GM12878 (cell line): ENCODE data around the gene CAB39. TPM values are rescaled to one million over a fixed set of nuclear protein-coding genes. Genes with fewer than 3 reads are reported as not detected.
A peak's percentile ranks its signal among the peaks of the same experiment; 100 is the strongest.

Experiments
- ATAC-seq: fragments of 200-7000 bp; cut with Tn5 transposase; 3 replicates; pipeline ENCODE4 v1.9.1; 2020; ENCODE audit warnings: mild to moderate bottlenecking, moderate library complexity
- BruUV-seq: library from RNA; stranded (reverse); fragments of 400-500 nt; replicated peaks from 2 replicates; lab custom pipeline; 2021; lab: Mats Ljungman, UMichigan
- CTCF ChIA-PET: fragments of 300-600 bp; sonication (Branson Sonifier 250); formaldehyde crosslinking; extraction: SDS; loops from one replicate; lab custom pipeline; 2021; ENCODE audit warnings: inconsistent platforms; lab: Yijun Ruan, JAX
- POLR2A ChIA-PET: fragments of 350-600 bp; formaldehyde crosslinking; extraction: SDS; loops from one replicate; lab custom pipeline; 2021; ENCODE audit warnings: inconsistent platforms; lab: Charles Lee
- RAD21 ChIA-PET: fragments of 300-600 bp; sonication (Branson Sonifier 250); formaldehyde crosslinking; loops from one replicate; lab custom pipeline; 2023; ENCODE audit warnings: antibody characterized with exemption; ENCODE audit not compliant: unreplicated experiment; lab: Charles Lee
- SMC1A ChIA-PET: fragments of 300-600 bp; sonication (Branson Sonifier 250); formaldehyde crosslinking; loops from one replicate; lab custom pipeline; 2023; ENCODE audit not compliant: unreplicated experiment, uncharacterized antibody; lab: Charles Lee
- DNase-seq: peaks from one replicate; pipeline ENCODE4 v3.0.0-alpha.2; 2011; ENCODE audit warnings: low read depth, low spot score
- FAIRE-seq: peaks from 3 replicates; lab custom pipeline; 2011; peaks lifted over from hg19 to GRCh38; lab: Jason Lieb, UNC
- H2AFZ ChIP-seq: 2 replicates; pipeline ENCODE4 v1.6.0; 2011; ENCODE audit warnings: low read depth, low read length, control low read depth; ENCODE audit not compliant: control insufficient read depth
- H3K27ac ChIP-seq: 2 replicates; pipeline ENCODE4 v1.5.1; 2011; ENCODE audit warnings: control low read depth; ENCODE audit not compliant: control insufficient read depth, insufficient read depth
- H3K27me3 ChIP-seq, 2 experiments: replicated peaks in 1 of 2; 2 replicates each; pipeline versions ENCODE4 v1.6.0 to v1.6.1; 2011; ENCODE audit warnings: low read length in 1 of 2; ENCODE audit not compliant: control insufficient read depth in 2 of 2, insufficient read depth in 2 of 2
- H3K36me3 ChIP-seq, 2 experiments: 2 replicates each; pipeline ENCODE4 v1.5.1; 2011; ENCODE audit warnings: low read length in 1 of 2; ENCODE audit not compliant: control insufficient read depth in 2 of 2, insufficient read depth in 2 of 2
- H3K4me1 ChIP-seq: 2 replicates; pipeline ENCODE4 v1.6.1; 2011; ENCODE audit warnings: mild to moderate bottlenecking, low read length, moderate library complexity, mixed read lengths; ENCODE audit not compliant: control insufficient read depth, insufficient read depth
- H3K4me2 ChIP-seq: 2 replicates; pipeline ENCODE4 v1.6.0; 2011; ENCODE audit warnings: control low read depth; ENCODE audit not compliant: control insufficient read depth, insufficient read depth
- H3K4me3 ChIP-seq: fragments of 200-600 bp; sonication (generic); 2 replicates; pipeline ENCODE4 v1.5.1; 2016
- H3K79me2 ChIP-seq: 2 replicates; pipeline ENCODE4 v1.6.0; 2011; ENCODE audit warnings: low read length; ENCODE audit not compliant: control insufficient read depth, insufficient read depth
- H3K9ac ChIP-seq: 2 replicates; pipeline ENCODE4 v1.8.0; 2011; ENCODE audit warnings: low read length, control low read depth, mixed read lengths; ENCODE audit not compliant: control insufficient read depth, insufficient read depth
- H3K9me3 ChIP-seq: replicated peaks from 3 replicates; pipeline ENCODE4 v1.5.1; 2011; ENCODE audit warnings: mild to moderate bottlenecking, low read length; ENCODE audit not compliant: control insufficient read depth, insufficient read depth
- H4K20me1 ChIP-seq: 2 replicates; pipeline ENCODE4 v1.6.0; 2011; ENCODE audit not compliant: control insufficient read depth, insufficient read depth
- ATF7 ChIP-seq: fragments of 450-650 bp; IDR thresholded peaks from 2 replicates; pipeline ENCODE4 v1.6.1; 2016; ENCODE audit warnings: low read depth, mild to moderate bottlenecking
- NR2C2 ChIP-seq: IDR thresholded peaks from 2 replicates; pipeline ENCODE4 v1.6.1; 2011; ENCODE audit warnings: borderline replicate concordance, low read depth; ENCODE audit not compliant: control insufficient read depth, insufficient read length
- POLR2AphosphoS5 ChIP-seq: IDR thresholded peaks from 2 replicates; pipeline ENCODE4 v1.6.1; 2011; ENCODE audit warnings: mild to moderate bottlenecking, low read length, inconsistent platforms
- STAT3 ChIP-seq: IDR thresholded peaks from 2 replicates; pipeline ENCODE4 v1.6.1; 2011; ENCODE audit warnings: low read depth, low read length, improper control_type of control experiment
- TCF12 ChIP-seq: IDR thresholded peaks from 2 replicates; pipeline ENCODE4 v1.6.1; 2011; ENCODE audit warnings: low read depth, mild to moderate bottlenecking, low read length
- USF1 ChIP-seq: IDR thresholded peaks from 2 replicates; pipeline ENCODE4 v1.6.1; 2011; ENCODE audit warnings: borderline replicate concordance, low read depth, mild to moderate bottlenecking, moderate library complexity, mixed read lengths, low read length; ENCODE audit not compliant: insufficient read depth; ENCODE audit errors: extremely low read length
- ZBTB40 ChIP-seq: fragments of 450-650 bp; IDR thresholded peaks from 2 replicates; pipeline ENCODE4 v1.6.1; 2016; ENCODE audit warnings: mild to moderate bottlenecking, moderate library complexity, borderline replicate concordance
- WGBS: methylation state at CpG from one replicate; pipeline ENCODE4 v1.1.6; 2016; ENCODE audit warnings: low lambda C conversion rate; ENCODE audit not compliant: insufficient replicate concordance, insufficient coverage; ENCODE audit errors: missing lambda C conversion rate; 5-methylcytosine and 5-hydroxymethylcytosine counted together
- in situ Hi-C: fragments of 300-500 bp; cut with MboI; formaldehyde crosslinking; loops from 9 replicates; pipeline ENCODE4 v1.14.3; 2018; ENCODE audit warnings: mixed read lengths
- intact Hi-C: fragments of 100-400 bp; cut with micrococcal nuclease; formaldehyde crosslinking; loops from one replicate; pipeline ENCODE4 v1.14.2; 2022; ENCODE audit not compliant: unreplicated experiment
- polyA plus RNA-seq, 11 experiments: library from polyadenylated mRNA; depleted of rRNA in 4 of 11; unstranded in 6 of 11; stranded (reverse) in 5 of 11; fragments of >200 nt; fragmentation: Nextera tagmentation in 4 of 11; fragmentation: Illumina TruSeq in 1 of 11; extraction: Ambion mirVana in 4 of 11; extraction: Trizol in 1 of 11; gene quantifications; 1 replicate in 1 of 11; 2 replicates in 10 of 11; pipeline versions ENCODE4 v1.2.1 to v1.2.3, GENCODE V29; 2011 to 2016; ENCODE audit warnings: inconsistent platforms in 2 of 11, missing spikeins in 2 of 11, low read depth in 1 of 11
- total RNA-seq, 4 experiments: library from RNA; depleted of rRNA in 3 of 4; stranded (reverse); fragments of >200 nt in 3 of 4; fragmentation: Illumina TruSeq in 1 of 4; extraction: Trizol in 1 of 4; gene quantifications; 2 replicates each; pipeline versions ENCODE4 v1.2.1 to v1.2.3, GENCODE V29; 2013 to 2021

Gene CAB39
- total and polyA plus RNA-seq, 10 of the 15 experiments (the other 5 are each of a cell fraction or from before 2014, with no cell fraction given): 13.3 to 129 (median 62.9) TPM

- no peak for FAIRE-seq
- Histone ChIP-seq H3K79me2 (peaks cover 80% of the 10 kb centered on the region), H3K27ac (no peak overlapping the region; the same call in 1 of the 2 replicates), H2AFZ (no peak overlapping the region), H4K20me1 (peaks cover 3% of the 10 kb centered on the region; the same call in 1 of the 2 replicates), H3K27me3 (no peaks in the 10 kb centered on the region), H3K36me3 (peaks cover 0 to 9% of the 10 kb centered on the region in 2 experiments; a peak in 1 of 4 replicates), H3K4me1 (peaks cover 13% of the 10 kb centered on the region), H3K9ac (no peak overlapping the region; the same call in 1 of the 2 replicates), H3K9me3 (no peaks in the 10 kb centered on the region), H3K4me2 (peak overlapping the region; percentile 84), H3K4me3 (peak overlapping the region; percentile 55)
- WGBS: 0% methylated on average over 3 of the region's 3 CpGs
- no peak for ATAC-seq
- ChIA-PET RAD21 (interaction anchor here (1.1 to 5.6 kb wide), 19 partner anchors 7 to 513 kb away, joined by 3 to 86 read pairs (median 8); no protein-coding TSS in a partner anchor), CTCF (interaction anchor here (0.9 to 2.2 kb wide), 22 partner anchors 8 to 707 kb away, joined by 3 to 29 read pairs (median 4); no protein-coding TSS in a partner anchor), POLR2A (interaction anchor here (0.9 to 4.6 kb wide), 21 partner anchors 7 to 488 kb away, joined by 3 to 54 read pairs (median 7); no protein-coding TSS in a partner anchor), SMC1A (interaction anchor here (0.7 to 2.3 kb wide), 30 partner anchors 7 to 104 kb away, joined by 3 to 54 read pairs (median 7); no protein-coding TSS in a partner anchor)
- intact Hi-C loops: loop anchor here (2.0 to 10.0 kb wide), 3 partner anchors 82 to 490 kb away; partner anchors contain the start of genes SP100 and SP140
- in situ Hi-C loops: no loop called here
- no peak for DNase-seq
- no TSS peak for BruUV-seq
- TF ChIP-seq TCF12 (no peak), ZBTB40 (peak; percentile 97), STAT3 (no peak), NR2C2 (no peak), ATF7 (peak; percentile 39), POLR2AphosphoS5 (peak; percentile 52; the same call in 1 of the 2 replicates), USF1 (no peak)
- TF ChIP-seq, all 136 proteins: peak for 3
Measured at GRCh38 chr2:230715201-230715600, 2.6 kb downstream of the CAB39 start.
